ENCODE measurements around the gene CCDC85B.

DNA sequence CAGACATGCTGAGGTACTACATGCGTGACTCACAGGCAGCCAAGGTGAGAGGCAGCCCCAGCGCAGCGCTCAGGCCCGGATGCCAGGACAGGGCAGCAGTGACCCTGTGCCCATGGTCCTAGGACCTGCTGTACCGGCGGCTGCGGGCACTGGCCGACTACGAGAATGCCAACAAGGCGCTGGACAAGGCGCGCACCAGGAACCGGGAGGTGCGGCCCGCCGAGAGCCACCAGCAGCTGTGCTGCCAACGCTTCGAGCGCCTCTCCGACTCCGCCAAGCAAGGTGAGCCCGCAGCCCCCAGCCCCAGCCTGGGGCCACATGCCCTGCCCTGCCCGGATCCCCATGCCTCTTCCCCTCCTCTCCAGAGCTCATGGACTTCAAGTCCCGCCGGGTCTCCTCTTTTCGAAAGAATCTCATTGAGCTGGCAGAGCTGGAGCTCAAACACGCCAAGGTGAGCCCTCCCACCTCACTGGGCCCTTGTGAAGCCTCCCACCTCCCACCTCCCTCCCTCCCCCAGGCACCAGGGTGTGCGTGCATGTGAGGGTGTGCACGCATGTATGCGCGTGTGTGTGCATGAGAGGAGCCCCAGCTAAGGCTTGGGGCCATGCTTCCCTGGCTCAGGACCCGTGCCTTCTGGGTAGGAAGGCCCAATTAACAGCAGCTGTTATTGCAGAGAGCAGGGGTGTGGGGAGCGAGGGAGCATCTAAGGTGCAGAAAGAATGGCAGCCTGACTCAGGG is 37.8 kb upstream of the CCDC85B start:
- TF ChIP-seq, protein P1, sequence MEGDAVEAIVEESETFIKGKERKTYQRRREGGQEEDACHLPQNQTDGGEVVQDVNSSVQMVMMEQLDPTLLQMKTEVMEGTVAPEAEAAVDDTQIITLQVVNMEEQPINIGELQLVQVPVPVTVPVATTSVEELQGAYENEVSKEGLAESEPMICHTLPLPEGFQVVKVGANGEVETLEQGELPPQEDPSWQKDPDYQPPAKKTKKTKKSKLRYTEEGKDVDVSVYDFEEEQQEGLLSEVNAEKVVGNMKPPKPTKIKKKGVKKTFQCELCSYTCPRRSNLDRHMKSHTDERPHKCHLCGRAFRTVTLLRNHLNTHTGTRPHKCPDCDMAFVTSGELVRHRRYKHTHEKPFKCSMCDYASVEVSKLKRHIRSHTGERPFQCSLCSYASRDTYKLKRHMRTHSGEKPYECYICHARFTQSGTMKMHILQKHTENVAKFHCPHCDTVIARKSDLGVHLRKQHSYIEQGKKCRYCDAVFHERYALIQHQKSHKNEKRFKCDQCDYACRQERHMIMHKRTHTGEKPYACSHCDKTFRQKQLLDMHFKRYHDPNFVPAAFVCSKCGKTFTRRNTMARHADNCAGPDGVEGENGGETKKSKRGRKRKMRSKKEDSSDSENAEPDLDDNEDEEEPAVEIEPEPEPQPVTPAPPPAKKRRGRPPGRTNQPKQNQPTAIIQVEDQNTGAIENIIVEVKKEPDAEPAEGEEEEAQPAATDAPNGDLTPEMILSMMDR (IDR thresholded peaks at IDR 0.05): no peak
- no peak for TF ChIP-seq POLR2A (IDR thresholded peaks at IDR 0.05)

Data from adrenal gland (tissue), 5 donors.